ENCODE results near the gene HOXB2.

HOXB2 gene

DNA sequence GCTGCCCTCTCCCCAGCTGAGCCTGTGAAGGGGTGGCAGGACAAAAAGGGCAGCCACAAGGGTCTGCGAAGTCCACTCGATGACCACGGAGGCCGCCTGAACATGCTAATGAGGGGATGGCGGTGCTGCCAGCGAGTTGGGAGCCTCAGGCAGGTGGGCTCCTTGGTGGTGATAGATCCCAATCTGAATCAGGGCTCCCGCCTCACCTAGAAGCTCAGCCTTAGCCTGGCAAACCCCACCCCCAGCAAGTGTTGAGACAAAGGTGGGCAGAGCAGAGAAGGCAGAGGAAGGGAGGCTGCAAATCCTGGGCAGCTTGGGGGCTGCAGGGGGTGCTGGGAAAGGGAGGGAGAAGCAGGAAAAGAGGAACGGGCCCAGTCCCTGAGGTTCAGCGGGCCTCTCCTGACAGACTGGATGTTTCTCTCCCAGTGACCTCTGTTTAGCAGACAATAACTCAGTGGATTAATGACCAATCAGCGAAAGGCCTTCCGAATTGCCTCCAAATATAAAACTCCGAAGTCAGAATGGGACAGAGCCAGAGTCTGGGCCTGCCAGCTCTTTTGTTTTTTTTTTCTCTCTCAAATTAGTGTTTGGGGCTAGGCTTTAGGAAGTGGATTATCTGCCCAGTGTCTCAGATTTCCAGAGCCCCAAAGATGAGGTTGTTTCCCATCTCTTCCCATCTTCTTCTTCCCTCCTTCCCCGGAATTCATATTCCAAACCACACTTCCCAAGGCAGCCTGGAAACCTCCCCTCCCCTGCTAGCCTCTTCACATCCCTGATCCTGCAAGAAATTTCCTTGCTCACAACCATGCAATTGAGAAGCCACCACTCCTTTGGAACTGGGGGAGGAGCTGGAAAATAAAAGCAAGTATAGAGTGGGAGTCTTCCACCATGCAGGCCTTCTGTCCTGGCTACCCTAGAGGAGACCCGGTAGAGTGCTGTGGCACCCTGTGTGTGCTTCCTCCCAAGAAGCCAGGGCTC is 15.2 kb upstream of the HOXB2 start (continued):
- TF ChIP-seq, protein P1, sequence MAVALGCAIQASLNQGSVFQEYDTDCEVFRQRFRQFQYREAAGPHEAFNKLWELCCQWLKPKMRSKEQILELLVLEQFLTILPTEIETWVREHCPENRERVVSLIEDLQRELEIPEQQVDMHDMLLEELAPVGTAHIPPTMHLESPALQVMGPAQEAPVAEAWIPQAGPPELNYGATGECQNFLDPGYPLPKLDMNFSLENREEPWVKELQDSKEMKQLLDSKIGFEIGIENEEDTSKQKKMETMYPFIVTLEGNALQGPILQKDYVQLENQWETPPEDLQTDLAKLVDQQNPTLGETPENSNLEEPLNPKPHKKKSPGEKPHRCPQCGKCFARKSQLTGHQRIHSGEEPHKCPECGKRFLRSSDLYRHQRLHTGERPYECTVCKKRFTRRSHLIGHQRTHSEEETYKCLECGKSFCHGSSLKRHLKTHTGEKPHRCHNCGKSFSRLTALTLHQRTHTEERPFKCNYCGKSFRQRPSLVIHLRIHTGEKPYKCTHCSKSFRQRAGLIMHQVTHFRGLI (tag by site-specific recombination; IDR thresholded peaks at IDR 0.05) = no peak
- TF ChIP-seq YY1 (tag by site-specific recombination; IDR thresholded peaks at IDR 0.05) = no peak
- TF ChIP-seq, protein P2, sequence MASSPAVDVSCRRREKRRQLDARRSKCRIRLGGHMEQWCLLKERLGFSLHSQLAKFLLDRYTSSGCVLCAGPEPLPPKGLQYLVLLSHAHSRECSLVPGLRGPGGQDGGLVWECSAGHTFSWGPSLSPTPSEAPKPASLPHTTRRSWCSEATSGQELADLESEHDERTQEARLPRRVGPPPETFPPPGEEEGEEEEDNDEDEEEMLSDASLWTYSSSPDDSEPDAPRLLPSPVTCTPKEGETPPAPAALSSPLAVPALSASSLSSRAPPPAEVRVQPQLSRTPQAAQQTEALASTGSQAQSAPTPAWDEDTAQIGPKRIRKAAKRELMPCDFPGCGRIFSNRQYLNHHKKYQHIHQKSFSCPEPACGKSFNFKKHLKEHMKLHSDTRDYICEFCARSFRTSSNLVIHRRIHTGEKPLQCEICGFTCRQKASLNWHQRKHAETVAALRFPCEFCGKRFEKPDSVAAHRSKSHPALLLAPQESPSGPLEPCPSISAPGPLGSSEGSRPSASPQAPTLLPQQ (tag by site-specific recombination; IDR thresholded peaks at IDR 0.05) = no peak
- TF ChIP-seq IKZF3 (tag by site-specific recombination; IDR thresholded peaks at IDR 0.05) = peak; percentile 89
- no peak for TF ChIP-seq ZNF747 (tag by site-specific recombination; IDR thresholded peaks at IDR 0.05)
- TF ChIP-seq, protein P3, sequence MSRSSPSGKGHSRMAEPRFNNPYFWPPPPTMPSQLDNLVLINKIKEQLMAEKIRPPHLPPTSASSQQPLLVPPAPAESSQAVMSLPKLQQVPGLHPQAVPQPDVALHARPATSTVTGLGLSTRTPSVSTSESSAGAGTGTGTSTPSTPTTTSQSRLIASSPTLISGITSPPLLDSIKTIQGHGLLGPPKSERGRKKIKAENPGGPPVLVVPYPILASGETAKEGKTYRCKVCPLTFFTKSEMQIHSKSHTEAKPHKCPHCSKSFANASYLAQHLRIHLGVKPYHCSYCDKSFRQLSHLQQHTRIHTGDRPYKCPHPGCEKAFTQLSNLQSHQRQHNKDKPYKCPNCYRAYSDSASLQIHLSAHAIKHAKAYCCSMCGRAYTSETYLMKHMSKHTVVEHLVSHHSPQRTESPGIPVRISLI (tag by site-specific recombination; IDR thresholded peaks at IDR 0.05) = no peak
- TF ChIP-seq GLIS2 (tag by site-specific recombination; IDR thresholded peaks at IDR 0.05) = peak; percentile 58
- no peak for TF ChIP-seq ZNF792 (tag by site-specific recombination; IDR thresholded peaks at IDR 0.05)
- TF ChIP-seq RBAK (tag by site-specific recombination; IDR thresholded peaks at IDR 0.05) = no peak
- peak; percentile 48 for TF ChIP-seq ZNF366 (tag by site-specific recombination; conservative IDR thresholded peaks at IDR 0.05)
- no peak for TF ChIP-seq HOXA7 (CRISPR knock-in tag; IDR thresholded peaks at IDR 0.05; ENCODE audit: borderline replicate concordance)
- no peak for TF ChIP-seq ZNF302 (tag by site-specific recombination; IDR thresholded peaks at IDR 0.05; ENCODE audit: low read depth)
- no peak for TF ChIP-seq PBX3 (CRISPR knock-in tag; IDR thresholded peaks at IDR 0.05)
- TF ChIP-seq ZNF654 (tag by site-specific recombination; IDR thresholded peaks at IDR 0.05; ENCODE audit: low read depth) = no peak
- no peak for TF ChIP-seq ZNF776 (tag by site-specific recombination; IDR thresholded peaks at IDR 0.05; ENCODE audit: borderline replicate concordance)
- TF ChIP-seq ZBTB1 (tag by site-specific recombination; IDR thresholded peaks at IDR 0.05) = no peak
- no peak for TF ChIP-seq ZNF621 (tag by site-specific recombination; IDR thresholded peaks at IDR 0.05)
- TF ChIP-seq ZNF155 (tag by site-specific recombination; IDR thresholded peaks at IDR 0.05) = no peak
- no peak for TF ChIP-seq ZNF16 (tag by site-specific recombination; IDR thresholded peaks at IDR 0.05; ENCODE audit: low read depth)
- TF ChIP-seq ZNF239 (tag by site-specific recombination; IDR thresholded peaks at IDR 0.05) = no peak
- no peak; the same call in 1 of the 2 replicates for TF ChIP-seq ZFHX2 (tag by site-specific recombination; conservative IDR thresholded peaks at IDR 0.05)
- TF ChIP-seq KLF10 (tag by site-specific recombination; IDR thresholded peaks at IDR 0.05) = no peak
- TF ChIP-seq ZNF639 (tag by site-specific recombination; IDR thresholded peaks at IDR 0.05) = no peak
- TF ChIP-seq ZNF266 (tag by site-specific recombination; IDR thresholded peaks at IDR 0.05; ENCODE audit: low read depth) = no peak
- peak; percentile 61 for TF ChIP-seq PRDM10 (tag by site-specific recombination; IDR thresholded peaks at IDR 0.05)
- no peak for TF ChIP-seq ZNF501 (tag by site-specific recombination; IDR thresholded peaks at IDR 0.05)
- TF ChIP-seq ZNF341 (tag by site-specific recombination; IDR thresholded peaks at IDR 0.05; ENCODE audit: low read depth) = no peak
